SHP77 treated with DMSO at 0.1 percent for 48 hours (cell line): ENCODE results near the gene HIKESHI.

Experiments used
- DNase-seq: peaks from one replicate; lab custom pipeline; 2025; lab: John Stamatoyannopoulos, UW

Gene HIKESHI

GRCh38 chr11:86380295-86381059 lies 78.4 kb downstream of the HIKESHI start:
- DNase-seq, result no peak

DNA sequence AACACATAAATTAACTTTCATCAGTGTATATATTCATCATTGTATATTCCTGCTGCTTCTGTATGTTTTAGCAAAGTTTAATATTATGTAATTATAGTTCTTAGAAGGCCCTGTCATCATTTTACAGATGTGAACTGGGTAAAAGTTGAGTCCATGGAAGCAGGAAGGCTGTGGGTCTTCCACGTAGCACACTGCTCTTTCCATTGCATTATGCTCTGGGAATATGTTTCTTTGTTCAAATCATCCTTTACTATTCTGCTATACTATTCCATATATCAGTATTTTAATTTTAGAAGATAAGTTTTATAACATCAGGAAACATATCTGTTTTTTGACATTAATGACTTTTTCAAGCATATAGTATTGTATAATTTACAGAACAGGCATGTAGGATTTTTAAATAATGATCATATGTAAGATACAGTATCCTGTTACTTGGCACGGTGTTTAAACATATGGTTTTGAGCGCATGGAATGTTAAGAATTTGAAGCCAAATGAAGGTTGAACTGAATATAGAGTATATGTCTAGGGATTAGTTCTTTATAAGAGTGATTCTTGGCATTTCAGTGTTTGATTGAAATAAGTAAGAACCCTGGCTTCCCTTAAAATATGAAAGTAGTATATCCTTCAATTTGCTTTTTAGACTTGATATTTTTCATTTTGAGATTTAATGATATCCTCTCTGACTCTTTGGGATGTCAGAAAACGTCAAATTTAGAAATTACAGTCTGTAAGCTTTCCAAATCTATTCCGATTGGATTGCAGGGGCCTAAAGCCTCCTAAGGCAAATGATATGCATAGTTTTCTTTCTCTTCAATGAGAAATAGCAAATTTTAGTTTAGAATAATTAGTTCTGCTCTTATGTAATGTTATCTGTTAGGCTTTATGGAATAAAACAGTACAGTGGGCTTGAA lies 81.3 kb downstream of the HIKESHI start:
- no peak for DNase-seq

DNA sequence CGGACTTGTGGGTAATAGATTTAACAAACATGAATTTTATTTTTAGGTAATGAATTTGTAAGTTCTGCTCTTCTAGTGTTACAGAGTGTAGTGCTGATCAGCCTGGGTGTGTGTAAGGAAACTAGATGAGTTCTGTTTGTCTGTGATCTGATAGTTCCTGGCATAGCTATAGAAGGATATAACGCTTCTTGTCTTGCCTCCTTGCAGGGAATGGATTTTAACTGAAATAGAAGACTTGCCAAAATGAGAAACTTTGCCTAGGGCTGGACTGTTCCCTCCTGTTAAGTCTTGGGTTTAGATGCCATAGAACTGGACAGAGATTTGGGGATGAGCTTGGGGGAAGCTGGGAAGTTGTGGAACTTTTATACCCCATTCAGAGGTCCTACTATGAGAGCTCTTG lies 84.2 kb downstream of the HIKESHI start:
- no peak for DNase-seq

DNA sequence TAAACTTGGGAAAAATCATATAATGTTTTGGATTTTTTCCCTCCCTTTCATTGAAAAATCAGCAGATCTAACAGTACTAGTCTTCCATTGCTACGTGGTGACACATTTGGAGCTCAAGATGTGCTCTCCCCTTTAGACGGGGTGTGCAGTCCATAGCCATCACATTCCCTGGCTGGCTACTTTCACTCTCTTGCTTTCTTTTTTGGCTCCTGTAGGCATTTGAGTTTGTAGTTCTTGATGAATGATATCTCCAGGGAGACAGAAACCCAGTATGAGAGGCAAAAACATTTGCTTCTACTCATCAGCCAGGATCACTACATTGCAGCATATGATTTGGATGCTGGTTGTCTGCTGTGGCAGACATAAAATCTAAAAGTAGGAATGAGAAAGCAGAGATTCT lies 84.7 kb downstream of the HIKESHI start:
- DNase-seq, result no peak

DNA sequence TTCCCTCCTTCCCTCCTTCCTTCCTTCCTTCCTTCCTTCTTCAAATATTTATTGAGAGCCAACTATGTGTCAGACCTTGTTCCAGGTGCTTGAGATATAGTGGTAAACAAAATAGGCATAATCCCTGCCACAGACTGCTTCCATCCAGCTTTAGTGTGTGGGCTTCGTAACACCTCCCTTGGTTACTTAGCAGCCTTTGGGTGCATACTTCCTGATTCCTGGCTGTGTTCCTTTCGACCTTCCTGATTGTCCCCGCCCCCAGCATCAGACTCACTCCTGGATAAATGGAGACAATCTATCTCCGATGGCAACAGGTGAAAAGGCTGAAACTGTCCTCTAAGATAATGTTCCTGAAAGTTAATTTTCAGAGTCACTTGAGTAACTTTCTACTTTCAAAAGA lies 86.2 kb downstream of the HIKESHI start:
- no peak for DNase-seq

DNA sequence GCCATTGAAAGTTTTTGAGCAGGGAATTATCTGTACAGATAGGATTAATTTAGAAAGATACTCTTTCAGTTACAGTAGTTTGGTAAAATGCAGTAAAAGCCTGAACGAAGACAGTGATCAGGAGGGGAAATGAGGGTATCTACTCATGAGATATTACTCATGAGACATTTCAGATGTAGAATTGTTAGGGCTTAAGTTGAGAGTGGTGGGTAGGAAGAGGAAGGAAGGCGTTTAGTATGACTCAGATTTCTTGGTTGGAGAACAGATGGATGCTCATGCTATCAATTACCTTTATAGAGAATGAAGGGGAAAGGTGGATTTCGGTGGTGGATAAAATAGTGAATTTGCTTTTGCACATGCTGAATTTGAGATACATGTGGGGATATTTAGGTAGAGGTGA lies 88.4 kb downstream of the HIKESHI start:
- no peak for DNase-seq

GRCh38 chr11:86395061-86395551 lies 93.1 kb downstream of the HIKESHI start:
- no peak for DNase-seq
